NCI-H510A (cell line): ENCODE measurements around the gene LRRC56.

Experiments
- DNase-seq: peaks from one replicate; lab custom pipeline; 2025; lab: John Stamatoyannopoulos, UW

Gene LRRC56

GRCh38 chr11:598005-598680 is 60.8 kb downstream of the LRRC56 start:
- DNase-seq, result no peak

- no peak for DNase-seq
These were observed 64.4 kb downstream of the LRRC56 start for GRCh38 chr11:601573-602245.

- DNase-seq, result no peak
These were observed 65.8 kb downstream of the LRRC56 start for GRCh38 chr11:603154-603553.
